ENCODE data around the gene CKMT1B.
"Not testable (repeated sequence)": the region's sequence is repeated elsewhere in the genome, so short reads cannot be mapped to it uniquely, and the experiment has no call there.

DNA sequence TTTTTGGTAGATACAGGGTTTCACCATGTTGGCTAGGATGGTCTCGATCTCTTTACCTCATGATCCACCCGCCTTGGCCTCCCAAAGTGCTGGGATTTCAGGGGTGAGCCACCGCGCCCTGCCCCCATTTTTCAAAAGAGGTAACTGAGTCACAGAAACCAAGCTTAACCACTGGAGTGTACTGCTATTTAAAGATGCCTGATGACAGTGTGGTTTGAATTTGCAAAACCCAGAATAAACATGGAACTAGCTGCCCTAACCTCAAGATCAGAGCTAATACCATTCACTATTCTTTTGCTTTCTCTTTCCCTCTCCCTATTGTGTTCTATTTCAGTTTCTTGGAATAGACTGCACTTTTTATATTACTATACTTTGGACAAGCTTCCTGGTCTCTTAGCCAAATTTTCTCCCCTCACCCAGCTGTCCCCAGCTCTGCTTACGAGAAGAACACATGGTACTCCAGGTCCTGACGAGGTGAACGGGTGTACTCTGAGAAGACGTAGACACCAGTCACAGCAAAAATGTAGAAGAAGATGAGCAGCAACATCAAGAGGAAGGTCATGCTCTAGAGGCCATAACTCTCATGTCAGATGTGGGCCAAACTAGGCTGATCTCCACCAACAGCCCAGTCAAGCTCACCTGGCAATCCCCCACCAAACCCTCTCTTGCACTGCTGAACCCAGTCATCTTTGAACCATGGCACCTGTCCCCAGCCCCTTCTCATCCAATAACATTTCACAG lies 44.8 kb downstream of the CKMT1B start:
- TF ChIP-seq, protein P1, sequence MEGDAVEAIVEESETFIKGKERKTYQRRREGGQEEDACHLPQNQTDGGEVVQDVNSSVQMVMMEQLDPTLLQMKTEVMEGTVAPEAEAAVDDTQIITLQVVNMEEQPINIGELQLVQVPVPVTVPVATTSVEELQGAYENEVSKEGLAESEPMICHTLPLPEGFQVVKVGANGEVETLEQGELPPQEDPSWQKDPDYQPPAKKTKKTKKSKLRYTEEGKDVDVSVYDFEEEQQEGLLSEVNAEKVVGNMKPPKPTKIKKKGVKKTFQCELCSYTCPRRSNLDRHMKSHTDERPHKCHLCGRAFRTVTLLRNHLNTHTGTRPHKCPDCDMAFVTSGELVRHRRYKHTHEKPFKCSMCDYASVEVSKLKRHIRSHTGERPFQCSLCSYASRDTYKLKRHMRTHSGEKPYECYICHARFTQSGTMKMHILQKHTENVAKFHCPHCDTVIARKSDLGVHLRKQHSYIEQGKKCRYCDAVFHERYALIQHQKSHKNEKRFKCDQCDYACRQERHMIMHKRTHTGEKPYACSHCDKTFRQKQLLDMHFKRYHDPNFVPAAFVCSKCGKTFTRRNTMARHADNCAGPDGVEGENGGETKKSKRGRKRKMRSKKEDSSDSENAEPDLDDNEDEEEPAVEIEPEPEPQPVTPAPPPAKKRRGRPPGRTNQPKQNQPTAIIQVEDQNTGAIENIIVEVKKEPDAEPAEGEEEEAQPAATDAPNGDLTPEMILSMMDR (IDR thresholded peaks at IDR 0.05): not testable (repeated sequence)
- not testable (repeated sequence) for TF ChIP-seq POLR2A (IDR thresholded peaks at IDR 0.05; ENCODE audit: low read depth)
